ENCODE measurements around the gene OR4C45.
"Not testable (repeated sequence)": the region's sequence is repeated elsewhere in the genome, so short reads cannot be mapped to it uniquely, and the experiment has no call there.

Gene OR4C45

GRCh38 chr11:50032574-50032973 lies at the start of gene OR4C45:
Gene OR4C45 (plus strand): TSS chr11:50032874.
- no peak for DNase-seq (ENCODE audit: low spot score)

GRCh38 chr11:49995565-49995964 lies 37.1 kb upstream of the OR4C45 start:
- DNase-seq (ENCODE audit: low spot score), result no peak

GRCh38 chr11:50030193-50030592 lies 2.5 kb upstream of the OR4C45 start:
- DNase-seq (ENCODE audit: low spot score), result no peak

DNA sequence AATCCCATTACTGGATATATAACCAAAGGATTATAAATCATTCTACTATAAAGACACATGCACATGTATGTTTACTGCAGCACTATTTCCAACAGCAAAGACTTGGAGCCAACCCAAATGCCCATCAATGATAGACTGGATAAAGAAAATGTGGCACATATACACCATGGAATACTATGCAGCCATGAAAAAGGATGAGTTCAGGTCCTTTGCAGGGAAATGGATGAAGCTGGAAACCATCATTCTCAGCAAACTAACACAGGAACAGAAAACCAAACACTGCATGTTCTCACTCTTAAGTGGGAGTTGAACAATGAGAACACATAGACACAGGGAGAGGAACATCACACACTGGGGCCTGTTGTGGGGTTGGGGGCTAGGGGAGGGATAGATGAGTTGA lies 3.6 kb downstream of the OR4C45 start:
- DNase-seq (ENCODE audit: low spot score), result not testable (repeated sequence)

- no peak for DNase-seq (ENCODE audit: low spot score)
Observed at GRCh38 chr11:50037251-50037650, 4.6 kb downstream of the OR4C45 start.

DNA sequence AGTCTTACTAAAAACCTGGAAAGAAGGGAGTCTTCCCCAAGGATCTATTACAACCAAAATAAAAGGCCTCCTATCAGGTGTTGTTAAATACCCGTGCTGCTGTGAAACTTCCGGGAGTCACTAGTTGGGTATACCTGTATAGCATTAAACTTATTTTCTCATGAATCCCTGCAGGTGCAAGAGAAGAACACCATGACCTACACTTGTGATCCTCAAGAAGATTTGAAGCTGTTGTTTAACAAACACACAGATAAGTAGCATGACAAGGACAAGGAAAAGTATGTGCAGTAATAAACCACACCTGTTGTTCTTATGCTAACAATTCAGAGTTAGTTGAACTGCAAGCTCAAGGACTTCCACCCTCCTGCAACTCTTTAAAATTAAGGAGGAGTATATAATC lies 12.0 kb downstream of the OR4C45 start:
- no peak for DNase-seq (ENCODE audit: low spot score)

GRCh38 chr11:50063056-50063455 lies 30.4 kb downstream of the OR4C45 start:
- not testable (repeated sequence) for DNase-seq (ENCODE audit: low spot score)

GRCh38 chr11:50070389-50070788 lies 37.7 kb downstream of the OR4C45 start:
- no peak for DNase-seq (ENCODE audit: low spot score)

DNA sequence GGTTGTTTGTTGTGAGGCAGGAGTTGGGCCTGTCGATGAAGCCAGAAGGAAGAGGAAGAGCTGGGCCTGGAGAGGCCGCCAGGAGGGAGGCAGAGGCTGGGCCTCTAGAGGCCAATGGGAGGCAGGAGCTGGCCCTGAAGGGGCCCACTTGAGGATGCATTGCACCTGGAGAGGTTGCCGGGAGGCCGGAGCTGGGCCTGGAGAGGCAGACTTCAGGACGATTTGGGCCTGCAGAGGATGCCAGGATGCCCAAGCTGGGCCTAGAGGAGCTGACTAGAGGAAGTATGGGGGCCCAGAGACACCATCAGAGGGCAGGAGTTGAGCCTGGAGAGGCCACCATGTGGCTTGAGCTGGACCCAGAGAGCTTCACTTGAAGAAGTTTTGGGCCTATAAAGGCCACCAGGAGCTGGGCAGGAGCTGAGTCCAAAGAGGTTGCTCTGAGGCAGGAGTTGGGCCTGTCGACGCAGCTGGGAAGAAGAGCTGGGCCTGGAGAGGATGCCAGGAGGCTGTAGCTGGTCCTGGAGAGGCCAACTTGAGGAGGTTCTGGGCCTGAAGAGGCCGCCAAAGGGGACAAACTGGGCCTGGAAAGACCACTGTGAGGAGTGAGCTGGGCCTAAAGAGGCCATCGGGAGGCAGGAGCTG lies 39.0 kb downstream of the OR4C45 start:
- DNase-seq (ENCODE audit: low spot score), result no peak

- no peak for DNase-seq (ENCODE audit: low spot score)
Observed at GRCh38 chr11:50072226-50073112, 39.8 kb downstream of the OR4C45 start.

GRCh38 chr11:50073113-50074105 lies 40.7 kb downstream of the OR4C45 start:
- no peak for DNase-seq (ENCODE audit: low spot score)

GRCh38 chr11:50074161-50074560 lies 41.5 kb downstream of the OR4C45 start:
- DNase-seq (ENCODE audit: low spot score), result no peak

DNA sequence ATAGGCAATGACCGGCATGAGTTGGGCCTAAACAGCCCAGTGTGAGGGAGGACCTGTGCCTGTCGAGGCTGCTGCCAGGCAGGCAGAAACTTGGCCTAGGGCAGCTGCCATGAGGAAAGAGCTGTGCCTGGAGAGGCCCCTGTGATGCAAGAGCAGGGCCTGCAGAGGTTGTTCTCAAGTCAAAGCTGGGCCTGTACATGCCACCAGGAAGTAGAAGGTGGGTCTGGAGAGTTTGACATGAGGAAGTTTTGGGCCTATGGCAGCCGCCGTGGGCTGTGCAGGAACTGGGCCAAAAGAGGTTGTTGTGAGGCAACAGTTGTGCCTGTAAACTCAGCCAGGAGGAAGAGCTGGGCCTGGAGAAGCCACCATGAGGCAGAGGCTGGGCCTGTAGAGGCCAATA lies 43.2 kb downstream of the OR4C45 start:
- no peak for DNase-seq (ENCODE audit: low spot score)

- DNase-seq (ENCODE audit: low spot score), result no peak
Observed at GRCh38 chr11:50077526-50077925, 44.9 kb downstream of the OR4C45 start.

GRCh38 chr11:50078001-50078400 lies 45.3 kb downstream of the OR4C45 start:
- no peak for DNase-seq (ENCODE audit: low spot score)

DNA sequence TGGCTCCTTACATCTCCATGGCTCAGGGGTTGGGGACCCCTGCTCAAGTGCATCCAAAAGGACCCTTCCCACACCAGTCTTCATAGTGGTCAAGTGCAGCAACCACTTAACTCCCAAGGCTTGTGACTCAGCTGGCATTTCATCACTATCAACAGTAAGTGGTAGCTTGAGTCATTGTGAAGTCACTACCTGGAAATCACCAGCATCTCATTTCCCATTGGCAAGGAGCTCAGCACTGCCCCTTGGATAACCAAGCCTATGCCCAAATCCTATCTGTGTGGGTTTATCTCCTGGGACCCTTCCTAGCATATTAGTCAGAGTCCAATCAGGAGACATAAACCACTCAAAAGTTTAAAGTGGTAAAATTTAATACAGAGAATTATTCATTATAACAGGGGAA lies 46.3 kb downstream of the OR4C45 start:
- DNase-seq (ENCODE audit: low spot score), result not testable (repeated sequence)

DNA sequence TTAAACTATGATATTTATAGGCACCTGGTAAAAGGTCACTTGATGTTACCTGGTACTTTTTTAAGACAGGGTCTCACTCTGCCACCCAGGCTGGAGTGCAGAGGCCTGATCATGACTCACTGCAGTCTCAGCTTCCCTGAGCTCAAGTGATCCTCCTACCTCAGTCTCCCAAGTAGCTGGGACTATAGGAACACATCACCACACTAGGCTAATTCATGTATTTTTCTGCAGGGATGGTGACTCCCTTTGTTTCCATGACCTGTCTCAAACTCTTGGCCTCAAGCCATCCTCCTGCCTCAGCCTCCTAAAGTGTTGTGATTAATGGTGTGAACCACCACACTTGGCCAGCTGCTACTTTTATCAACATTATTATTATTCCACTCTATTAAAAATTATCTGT lies 47.6 kb downstream of the OR4C45 start:
- no peak for DNase-seq (ENCODE audit: low spot score)

Measured in AG08395 (cell line).